NCI-H345 treated with DMSO at 0.1 percent for 48 hours (cell line): Measurements from ENCODE around the gene MYOZ2.

ENCODE experiments used
- DNase-seq: peaks from one replicate; lab custom pipeline; 2025; ENCODE audit not compliant: unreplicated experiment; lab: John Stamatoyannopoulos, UW

The MYOZ2 gene

DNA sequence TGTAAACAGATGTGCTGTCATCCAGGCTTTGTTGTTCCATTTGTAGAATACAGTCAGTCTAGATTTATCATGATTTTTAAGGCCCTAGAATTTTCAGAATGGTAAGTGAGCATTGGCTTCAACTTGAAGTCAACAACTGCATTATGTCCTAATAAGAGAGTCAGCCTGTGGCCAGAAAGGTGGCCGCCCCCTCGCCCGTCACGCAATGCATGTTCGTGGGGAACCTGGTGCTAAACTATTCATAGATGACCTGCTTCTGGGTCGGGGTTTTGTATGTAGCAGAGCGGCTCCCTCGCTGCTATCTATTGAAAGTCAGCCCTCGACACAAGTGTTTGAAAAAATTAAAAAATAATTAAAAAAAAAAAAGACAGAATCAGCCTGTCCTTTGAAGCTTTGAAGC is 101.6 kb downstream of the MYOZ2 start:
- no peak for DNase-seq
